Measurements from ENCODE around the gene RAB19. TPM values are rescaled to one million over a fixed set of nuclear protein-coding genes. Genes with fewer than 3 reads are reported as not detected.

Gene RAB19
- not detected in 2 replicates for polyA plus RNA-seq

GRCh38 chr7:140403878-140404564, at the start of gene RAB19:
TSS of gene RAB19 (plus strand) at chr7:140404058. CDS start at chr7:140407647, 3,589 bp downstream.

GRCh38 chr7:140397784-140398750, 5.8 kb upstream of the RAB19 start, which contains the start of gene SLC37A3:
TSS of gene SLC37A3 (minus strand) at chr7:140398530. CDS start at chr7:140382526, 16,004 bp downstream.

Other genes starting within 250 kb of the RAB19 start
- 3.0 and 5.2 TPM in 2 replicates for gene KDM7A, start 227.1 kb upstream of the RAB19 start, polyA plus RNA-seq
- 48.5 and 55.7 TPM in 2 replicates for gene SLC37A3, start 5.5 kb upstream of the RAB19 start, polyA plus RNA-seq
- gene MKRN1, start 75.4 kb downstream of the RAB19 start, polyA plus RNA-seq = 85.3 and 89.5 TPM in 2 replicates
- gene DENND2A, start 236.8 kb downstream of the RAB19 start, polyA plus RNA-seq = 0.99 and 1.4 TPM in 2 replicates

All from Purkinje cell (primary cell).